Measurements from ENCODE around the gene TMEM123. TPM values are rescaled to one million over a fixed set of nuclear protein-coding genes. Genes with fewer than 3 reads are reported as not detected.
A peak's percentile ranks its signal among the peaks of the same experiment; 100 is the strongest.

Gene TMEM123
- total RNA-seq, 4 donors from 2014 or later = 282 to 506 (median 336) TPM

- no peak overlapping the region for H3K4me3 ChIP-seq (replicated peaks in 1 of 3)
- intact Hi-C loops (cut with DNase I) = no loop called here
- H3K27me3 ChIP-seq = no peaks in the 10 kb centered on the region
- WGBS, 2 donors = 96 to 98% methylated on average over 5 of the region's 5 CpGs
- no peaks in the 10 kb centered on the region for H3K9me3 ChIP-seq
- peaks cover 33 to 43% of the 10 kb centered on the region in 2 donors for H3K4me1 ChIP-seq
- TF ChIP-seq CTCF (IDR thresholded peaks at IDR 0.05) = no peak
- no peak for TF ChIP-seq POLR2A (IDR thresholded peaks at IDR 0.05)
- DNase-seq = no peak
- no peaks in the 10 kb centered on the region for H3K36me3 ChIP-seq
- H3K27ac ChIP-seq = peak overlapping the region in 2 of 3 donors; percentile 50 to 85
Observed at GRCh38 chr11:102473543-102473942, 21.0 kb upstream of the TMEM123 start.

GRCh38 chr11:102472127-102472526, 19.6 kb upstream of the TMEM123 start:
- no peaks in the 10 kb centered on the region for H3K27me3 ChIP-seq
- no peaks in the 10 kb centered on the region for H3K36me3 ChIP-seq
- H3K9me3 ChIP-seq = no peaks in the 10 kb centered on the region
- intact Hi-C loops (cut with DNase I) = no loop called here
- H3K4me1 ChIP-seq = peaks cover 42 to 53% of the 10 kb centered on the region in 2 donors
- no peak overlapping the region for H3K27ac ChIP-seq
- WGBS, 2 donors = 88 to 91% methylated on average over 4 of the region's 4 CpGs
- TF ChIP-seq CTCF (IDR thresholded peaks at IDR 0.05) = no peak
- TF ChIP-seq POLR2A (IDR thresholded peaks at IDR 0.05) = no peak
- DNase-seq = no peak
- no peak overlapping the region for H3K4me3 ChIP-seq (replicated peaks in 1 of 3)

- TF ChIP-seq CTCF (IDR thresholded peaks at IDR 0.05) (no peak), POLR2A (IDR thresholded peaks at IDR 0.05) (no peak)
- Histone ChIP-seq H3K36me3 (no peaks in the 10 kb centered on the region), H3K4me3 (replicated peaks in 1 of 3) (no peak overlapping the region), H3K9me3 (no peaks in the 10 kb centered on the region), H3K27ac (no peak overlapping the region), H3K4me1 (peaks cover 43 to 53% of the 10 kb centered on the region in 2 donors), H3K27me3 (no peaks in the 10 kb centered on the region)
- no peak for DNase-seq
- intact Hi-C loops (cut with DNase I) = no loop called here
Observed at GRCh38 chr11:102471474-102471873, 18.9 kb upstream of the TMEM123 start.

- Histone ChIP-seq H3K4me3 (replicated peaks in 1 of 3) (no peak overlapping the region), H3K27ac (peak overlapping the region in 2 of 3 donors; percentile 51 to 61), H3K9me3 (no peaks in the 10 kb centered on the region), H3K27me3 (no peaks in the 10 kb centered on the region), H3K4me1 (peaks cover 43 to 50% of the 10 kb centered on the region in 2 donors), H3K36me3 (no peaks in the 10 kb centered on the region)
- intact Hi-C loops (cut with DNase I) = no loop called here
- 89 to 92% methylated on average over 3 of the region's 3 CpGs for WGBS, 2 donors
- no peak for DNase-seq
- TF ChIP-seq POLR2A (IDR thresholded peaks at IDR 0.05) (no peak), CTCF (IDR thresholded peaks at IDR 0.05) (no peak)
Observed at GRCh38 chr11:102470251-102470650, 17.7 kb upstream of the TMEM123 start.

- DNase-seq = peak; percentile 39 to 45
- peaks cover 37 to 45% of the 10 kb centered on the region in 2 donors for H3K4me1 ChIP-seq
- no peaks in the 10 kb centered on the region for H3K27me3 ChIP-seq
- no peak overlapping the region for H3K4me3 ChIP-seq (replicated peaks in 1 of 3)
- H3K36me3 ChIP-seq = no peaks in the 10 kb centered on the region
- no peaks in the 10 kb centered on the region for H3K9me3 ChIP-seq
- intact Hi-C loops (cut with DNase I) = no loop called here
- peak overlapping the region; percentile 17 to 61 (median 51) for H3K27ac ChIP-seq
- 54 to 73% methylated on average over 8 of the region's 8 CpGs for WGBS, 2 donors
- TF ChIP-seq CTCF (IDR thresholded peaks at IDR 0.05) (no peak), POLR2A (IDR thresholded peaks at IDR 0.05) (no peak)
Observed at GRCh38 chr11:102469196-102469821, 16.7 kb upstream of the TMEM123 start.
